HCEC 1CT (cell line): ENCODE data around the gene ANKS1A.
"Not testable (repeated sequence)": the region's sequence is repeated elsewhere in the genome, so short reads cannot be mapped to it uniquely, and the experiment has no call there.

ENCODE experiments used
- DNase-seq: peaks from one replicate; pipeline ENCODE4 v3.0.0-alpha.2; 2017

The ANKS1A gene, protein sequence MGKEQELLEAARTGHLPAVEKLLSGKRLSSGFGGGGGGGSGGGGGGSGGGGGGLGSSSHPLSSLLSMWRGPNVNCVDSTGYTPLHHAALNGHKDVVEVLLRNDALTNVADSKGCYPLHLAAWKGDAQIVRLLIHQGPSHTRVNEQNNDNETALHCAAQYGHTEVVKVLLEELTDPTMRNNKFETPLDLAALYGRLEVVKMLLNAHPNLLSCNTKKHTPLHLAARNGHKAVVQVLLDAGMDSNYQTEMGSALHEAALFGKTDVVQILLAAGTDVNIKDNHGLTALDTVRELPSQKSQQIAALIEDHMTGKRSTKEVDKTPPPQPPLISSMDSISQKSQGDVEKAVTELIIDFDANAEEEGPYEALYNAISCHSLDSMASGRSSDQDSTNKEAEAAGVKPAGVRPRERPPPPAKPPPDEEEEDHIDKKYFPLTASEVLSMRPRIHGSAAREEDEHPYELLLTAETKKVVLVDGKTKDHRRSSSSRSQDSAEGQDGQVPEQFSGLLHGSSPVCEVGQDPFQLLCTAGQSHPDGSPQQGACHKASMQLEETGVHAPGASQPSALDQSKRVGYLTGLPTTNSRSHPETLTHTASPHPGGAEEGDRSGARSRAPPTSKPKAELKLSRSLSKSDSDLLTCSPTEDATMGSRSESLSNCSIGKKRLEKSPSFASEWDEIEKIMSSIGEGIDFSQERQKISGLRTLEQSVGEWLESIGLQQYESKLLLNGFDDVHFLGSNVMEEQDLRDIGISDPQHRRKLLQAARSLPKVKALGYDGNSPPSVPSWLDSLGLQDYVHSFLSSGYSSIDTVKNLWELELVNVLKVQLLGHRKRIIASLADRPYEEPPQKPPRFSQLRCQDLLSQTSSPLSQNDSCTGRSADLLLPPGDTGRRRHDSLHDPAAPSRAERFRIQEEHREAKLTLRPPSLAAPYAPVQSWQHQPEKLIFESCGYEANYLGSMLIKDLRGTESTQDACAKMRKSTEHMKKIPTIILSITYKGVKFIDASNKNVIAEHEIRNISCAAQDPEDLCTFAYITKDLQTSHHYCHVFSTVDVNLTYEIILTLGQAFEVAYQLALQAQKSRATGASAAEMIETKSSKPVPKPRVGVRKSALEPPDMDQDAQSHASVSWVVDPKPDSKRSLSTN

GRCh38 chr6:34888874-34889555, at the start of gene ANKS1A:
Gene ANKS1A (plus strand): TSS chr6:34889255. CDS start chr6:34889403, 148 bp downstream.
- peak; percentile 42 for DNase-seq

- no peak for DNase-seq
Observed at GRCh38 chr6:34839666-34840352, 49.2 kb upstream of the ANKS1A start.

DNA sequence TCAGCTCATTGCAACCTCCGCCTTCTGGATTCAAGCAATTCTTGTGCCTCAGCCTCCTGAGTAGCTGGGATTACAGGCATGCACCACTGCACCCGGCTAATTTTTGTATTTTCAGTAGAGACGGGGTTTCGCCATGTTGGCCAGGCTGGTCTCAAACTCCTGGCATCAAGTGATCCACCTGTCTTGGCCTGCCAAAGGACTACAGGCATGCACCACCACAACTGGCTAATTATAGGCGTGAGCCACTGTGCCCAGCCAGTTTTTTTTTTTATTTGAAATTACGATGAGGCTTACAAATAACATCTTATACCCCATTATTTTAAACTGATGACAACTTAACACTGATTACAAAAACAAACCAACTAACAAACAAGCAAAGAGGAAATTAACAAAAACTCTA, 40.0 kb upstream of the ANKS1A start:
- DNase-seq, result not testable (repeated sequence)

- no peak for DNase-seq
Observed at GRCh38 chr6:34851361-34851760, 37.7 kb upstream of the ANKS1A start.

DNA sequence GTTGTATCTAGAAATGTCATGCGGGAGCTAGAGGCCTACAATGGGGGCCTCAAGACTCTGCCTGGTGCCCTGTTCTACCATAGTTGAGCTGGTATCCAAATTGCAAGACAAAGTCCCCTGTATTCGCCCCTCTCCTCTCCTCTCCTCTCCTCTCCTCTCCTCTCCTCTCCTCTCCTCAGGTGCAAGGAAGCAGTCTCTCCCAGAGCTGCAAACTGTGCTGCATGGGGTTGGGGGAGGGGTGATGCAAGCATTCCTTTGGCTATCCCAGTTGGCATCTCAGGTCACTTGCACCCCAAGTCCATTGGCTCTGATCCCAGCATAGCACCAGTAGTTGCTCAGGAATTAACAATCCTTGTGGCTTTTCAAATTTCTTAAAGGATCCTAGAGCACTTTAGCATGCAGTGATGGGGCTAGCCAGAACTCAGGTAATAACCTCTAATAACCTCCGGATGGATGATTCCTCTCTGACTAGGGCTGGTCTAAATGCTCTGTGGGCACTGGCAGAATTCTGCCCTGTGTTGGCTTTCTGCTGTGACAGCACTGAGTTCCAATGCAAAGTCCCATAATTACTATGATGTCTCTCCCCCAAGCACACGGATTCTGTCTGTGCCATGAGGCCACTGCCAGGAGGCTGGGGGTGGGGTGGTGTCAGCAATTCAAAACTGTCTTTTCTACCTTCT, 36.5 kb upstream of the ANKS1A start:
- peak; percentile 12 for DNase-seq

DNA sequence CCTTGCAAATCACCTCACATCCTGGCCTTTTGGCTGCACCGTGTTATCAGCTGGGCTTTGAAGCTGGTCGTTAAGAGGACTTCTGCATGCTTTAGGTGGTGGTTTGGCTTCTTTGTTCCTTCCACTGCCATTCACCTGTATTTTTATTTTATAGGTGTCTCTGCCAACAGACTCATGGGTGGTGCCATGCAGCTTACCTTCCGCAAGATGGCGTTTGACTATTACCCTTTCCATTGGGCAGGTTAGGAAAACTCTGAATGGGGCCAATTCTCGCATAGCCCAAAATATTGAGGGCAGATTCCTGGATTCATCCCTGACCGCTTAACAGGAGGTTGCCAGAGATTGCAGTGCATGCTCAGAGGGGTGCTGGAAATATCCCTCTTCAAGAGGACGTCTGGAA, 33.6 kb upstream of the ANKS1A start:
- DNase-seq, result no peak

- no peak for DNase-seq
Observed at GRCh38 chr6:34858681-34859080, 30.4 kb upstream of the ANKS1A start.

DNA sequence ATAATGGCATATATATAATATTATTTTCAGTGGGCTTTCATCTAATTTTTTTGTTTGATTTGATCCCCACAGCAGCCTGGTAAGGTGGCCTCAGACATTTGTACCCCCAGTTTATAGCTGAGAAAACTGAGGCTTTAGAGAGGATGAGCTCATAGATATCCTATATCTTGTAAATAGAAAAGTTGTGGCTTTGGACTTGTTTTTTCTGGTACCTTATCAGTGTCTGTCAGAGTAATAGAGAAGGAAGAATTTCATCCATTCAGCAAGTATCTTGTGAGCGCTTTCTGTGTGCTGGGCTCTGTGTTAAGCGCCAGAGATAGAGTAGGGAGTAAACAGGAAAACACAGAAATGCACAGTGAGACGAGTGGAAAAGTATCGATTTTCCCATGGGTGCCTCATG, 29.1 kb upstream of the ANKS1A start:
- no peak for DNase-seq

- DNase-seq, result no peak
Observed at GRCh38 chr6:34860776-34861175, 28.3 kb upstream of the ANKS1A start.

DNA sequence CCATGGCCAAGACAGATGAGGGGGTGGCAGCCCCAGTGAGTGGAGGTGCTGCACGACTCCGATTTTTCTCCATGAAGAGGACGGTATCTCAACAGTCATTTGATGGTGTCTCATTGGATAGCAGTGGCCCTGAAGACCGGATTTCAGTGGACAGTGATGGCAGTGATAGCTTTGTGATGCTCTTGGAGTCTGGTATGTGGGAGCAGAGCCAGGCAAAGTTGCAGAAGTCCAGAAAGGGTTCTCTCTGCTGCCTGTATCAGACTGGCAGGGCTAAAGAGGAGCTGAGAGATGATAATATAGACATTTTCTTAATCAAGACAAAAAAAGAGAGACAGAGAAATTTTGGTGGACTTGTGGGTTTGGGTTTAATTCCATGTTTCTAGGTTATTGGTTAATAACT, 25.0 kb upstream of the ANKS1A start:
- DNase-seq, result no peak

GRCh38 chr6:34865107-34865506, 23.9 kb upstream of the ANKS1A start:
- DNase-seq, result no peak

DNA sequence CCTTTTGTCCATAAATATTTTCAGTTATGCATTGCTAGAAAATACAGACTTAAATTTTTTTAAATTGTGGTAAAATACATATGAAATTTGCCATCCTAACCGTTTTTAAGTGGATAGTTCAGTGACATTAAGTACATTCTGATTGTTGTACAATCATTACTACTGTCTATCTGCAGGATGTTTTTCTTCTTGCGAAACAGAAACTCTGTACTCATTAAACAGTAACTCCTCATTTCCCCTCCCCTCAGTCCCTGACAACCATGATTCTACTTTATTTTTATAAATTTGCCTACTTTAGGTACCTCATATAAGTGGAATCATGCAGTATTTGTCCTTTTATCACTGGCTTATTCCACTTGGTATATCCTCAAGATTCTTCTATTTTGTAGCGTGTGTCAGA, 22.5 kb upstream of the ANKS1A start:
- DNase-seq, result no peak

DNA sequence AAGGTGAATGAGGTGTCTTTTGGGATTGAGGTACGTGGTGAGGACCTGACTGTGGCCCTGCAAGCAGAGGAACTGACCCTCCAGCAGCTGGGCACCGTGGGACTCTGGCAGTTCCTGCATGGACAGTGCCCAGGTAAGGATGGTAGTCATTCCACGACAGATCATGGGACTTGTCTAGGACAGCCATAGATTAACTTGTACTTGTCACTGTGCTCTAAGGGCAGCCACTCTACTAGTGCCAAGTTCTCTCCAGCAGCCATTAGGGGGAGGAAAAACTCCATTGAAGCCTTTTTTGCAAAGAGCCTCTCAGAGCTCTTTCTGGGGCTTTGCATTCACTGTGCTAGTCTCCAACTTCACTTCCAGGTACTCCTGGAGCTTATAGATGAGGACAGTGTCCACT, 21.6 kb upstream of the ANKS1A start:
- peak; percentile 20 for DNase-seq

DNA sequence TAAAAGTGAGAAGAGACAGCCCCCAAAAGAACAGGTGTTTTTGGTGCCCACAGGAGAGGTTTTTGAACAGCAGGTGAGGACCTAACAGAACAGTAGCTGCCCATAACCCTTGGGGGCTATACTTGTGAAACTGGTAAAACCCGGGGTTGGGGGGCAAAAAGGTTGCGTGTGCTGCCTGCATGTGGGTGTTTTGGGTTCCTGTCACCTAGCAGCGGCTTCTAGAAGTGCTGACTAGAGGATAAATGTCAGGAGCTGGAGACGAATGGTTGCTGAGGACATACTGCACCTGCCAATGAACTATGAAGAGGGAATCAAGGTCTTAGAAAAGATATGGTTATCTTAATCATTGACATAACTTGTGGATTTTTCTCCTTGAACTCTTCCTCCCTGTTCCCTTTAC, 17.2 kb upstream of the ANKS1A start:
- no peak for DNase-seq

- DNase-seq, result no peak
Observed at GRCh38 chr6:34872332-34872731, 16.7 kb upstream of the ANKS1A start.

DNA sequence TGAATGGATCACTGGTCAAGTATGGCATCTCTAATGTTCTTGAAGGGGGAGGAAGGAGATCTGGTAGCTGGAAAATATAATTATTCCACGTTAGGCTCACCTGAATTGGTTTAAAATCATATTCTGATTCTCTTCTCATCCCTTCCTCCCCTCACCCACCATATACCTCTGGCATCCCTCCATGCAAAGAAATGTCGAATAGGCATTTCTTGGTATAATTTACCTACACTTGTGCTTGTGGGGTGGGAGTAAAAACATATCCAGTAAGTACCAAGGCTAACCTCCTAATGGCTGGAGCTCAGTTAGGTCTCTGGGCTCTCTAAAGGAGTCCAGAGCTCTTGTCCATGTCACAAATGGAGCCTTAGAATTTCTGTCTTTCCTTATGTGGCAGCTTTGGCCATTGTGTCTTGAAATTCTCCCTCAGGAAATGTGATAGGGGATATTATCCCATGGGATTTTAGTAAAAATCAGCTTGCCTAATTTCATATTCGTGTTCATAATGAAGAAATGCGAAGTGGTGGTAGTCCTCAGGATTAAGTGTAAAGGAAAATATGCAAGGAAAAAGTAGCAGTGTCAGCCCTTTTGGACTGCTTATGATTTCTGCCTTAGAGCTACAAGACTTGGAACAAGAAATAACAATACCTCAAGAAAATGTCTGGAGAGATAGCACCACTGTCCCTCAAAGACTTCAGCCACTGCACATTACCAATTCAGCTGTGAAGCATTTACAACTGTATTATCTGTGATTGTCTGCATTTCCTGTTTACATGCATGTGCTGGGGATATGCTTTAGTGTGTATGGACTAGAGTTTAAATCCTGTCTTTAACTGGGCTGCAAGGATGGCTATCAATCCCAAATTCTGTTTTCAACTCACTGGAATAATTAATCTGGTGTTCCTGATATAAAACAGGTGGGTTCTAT, 13.5 kb upstream of the ANKS1A start:
- no peak for DNase-seq

- no peak for DNase-seq
Observed at GRCh38 chr6:34876472-34876871, 12.6 kb upstream of the ANKS1A start.

- no peak for DNase-seq
Observed at GRCh38 chr6:34877259-34877658, 11.8 kb upstream of the ANKS1A start.

- DNase-seq, result no peak
Observed at GRCh38 chr6:34877869-34878485, 11.1 kb upstream of the ANKS1A start.

DNA sequence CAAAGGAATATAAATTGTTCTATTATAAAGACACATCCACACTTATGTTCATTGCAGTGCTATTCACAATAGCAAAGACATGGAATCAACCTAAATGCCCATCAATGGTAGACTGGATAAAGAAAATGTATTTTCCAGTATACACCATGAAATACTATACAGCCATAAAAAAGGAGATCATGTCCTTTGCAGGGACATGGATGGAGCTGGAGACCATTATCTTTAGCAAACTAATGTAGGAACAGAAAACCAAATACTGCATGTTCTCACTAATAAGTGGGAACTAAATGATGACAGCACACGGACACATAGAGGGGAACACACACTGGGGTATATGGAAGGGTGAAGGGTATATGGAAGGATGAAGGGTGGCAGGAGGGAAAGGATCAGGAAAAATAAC, 5.0 kb upstream of the ANKS1A start:
- DNase-seq, result not testable (repeated sequence)
